Vagina (tissue), 2 donors: ENCODE results near the gene BASP1.

Source experiments
- CTCF ChIP-seq, 3 experiments: fragments of 450-650 bp in 2 of 3; fragments of 200-600 bp in 1 of 3; sonication (generic) in 1 of 3; IDR thresholded peaks; one replicate each; pipeline ENCODE4 v1.5.1; 2017 to 2019; ENCODE audit warnings: antibody characterized with exemption in 3 of 3, mild to moderate bottlenecking in 2 of 3, moderate library complexity in 2 of 3
- POLR2A ChIP-seq, 2 donors: fragments of 450-650 bp; IDR thresholded peaks; one replicate each; pipeline ENCODE4 v1.6.1; 2017; ENCODE audit warnings: antibody characterized with exemption in 2 of 2, mild to moderate bottlenecking in 2 of 2, moderate library complexity in 2 of 2
- POLR2AphosphoS5 ChIP-seq, 2 donors: sonication (generic); formaldehyde crosslinking; IDR thresholded peaks; one replicate each; pipeline ENCODE4 v1.9.0; 2017; ENCODE audit warnings: antibody characterized with exemption in 2 of 2, mild to moderate bottlenecking in 2 of 2, low read depth in 1 of 2; ENCODE audit not compliant: insufficient read depth in 1 of 2

GRCh38 chr5:17214893-17215292, 2.5 kb upstream of the BASP1 start:
- TF ChIP-seq CTCF (IDR thresholded peaks at IDR 0.05) (no peak), POLR2A (IDR thresholded peaks at IDR 0.05) (no peak), POLR2AphosphoS5 (IDR thresholded peaks at IDR 0.05; ENCODE audit: insufficient read depth in 1 of 2, low read depth in 1 of 2) (no peak)
